Stromal cell of bone marrow (primary cell): Measurements from ENCODE around the gene LRRN2.

Source experiments
- DNase-seq: peaks from one replicate; pipeline ENCODE4 v3.0.0-alpha.2; 2012; ENCODE audit warnings: low read depth

Gene LRRN2

DNA sequence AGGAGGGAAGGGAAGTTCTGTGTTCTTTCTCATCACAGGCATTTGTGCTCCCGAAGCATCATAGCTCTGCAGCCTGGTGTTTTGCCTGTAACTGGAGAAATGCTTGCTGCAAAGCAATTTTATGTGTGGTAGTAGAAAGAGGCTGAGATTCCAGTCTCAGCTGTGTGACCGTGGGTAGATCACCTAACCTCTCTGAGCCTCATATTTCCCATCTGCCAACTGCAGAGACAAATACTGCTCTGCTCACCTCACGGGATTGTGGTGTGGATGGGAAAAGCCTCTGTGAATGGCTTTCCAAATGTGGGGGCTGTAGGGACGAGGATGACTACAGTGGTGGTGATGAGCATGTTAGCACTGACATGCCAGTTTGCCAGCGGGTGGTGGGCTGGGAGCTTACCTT is 85.3 kb downstream of the LRRN2 start:
- no peak for DNase-seq

DNA sequence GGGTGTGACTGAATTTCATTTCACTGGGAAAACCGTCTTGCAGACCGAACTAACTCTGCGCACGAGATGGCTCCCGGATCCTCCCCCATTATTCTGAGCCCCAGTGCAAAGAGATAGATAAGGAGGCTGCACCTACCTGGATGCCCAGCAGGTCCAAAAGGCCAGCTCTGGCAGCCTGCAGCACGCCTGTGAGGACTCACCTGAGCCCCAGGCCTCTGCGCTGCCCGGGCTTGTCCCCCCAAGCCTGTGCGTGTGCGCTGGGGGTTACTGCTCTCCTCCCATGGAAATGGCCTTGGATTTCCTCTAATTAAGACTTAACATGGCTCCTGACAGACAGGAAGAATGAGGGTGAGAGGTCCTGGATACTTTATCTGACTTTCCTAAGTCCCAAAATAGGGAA is 85.9 kb downstream of the LRRN2 start:
- no peak for DNase-seq

DNA sequence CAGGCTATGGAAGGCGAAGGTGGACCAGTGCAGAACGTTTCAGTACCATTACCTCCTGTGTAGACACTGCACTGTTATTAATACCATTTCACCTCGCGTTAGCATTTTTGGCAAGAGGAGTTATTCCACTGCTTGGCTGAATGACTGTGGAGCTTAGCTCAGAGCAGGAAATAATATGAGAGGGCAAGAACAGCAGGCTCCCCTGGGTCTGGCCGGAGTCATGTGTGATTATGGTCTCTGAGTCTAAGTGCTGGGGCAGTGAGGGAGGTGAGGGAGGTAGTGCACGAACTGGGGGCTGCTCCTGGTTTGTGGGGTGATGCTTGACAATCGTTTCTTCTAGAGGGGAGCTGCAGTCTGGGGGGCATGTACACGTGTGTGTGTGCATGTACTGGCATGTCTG is 86.4 kb downstream of the LRRN2 start:
- DNase-seq = no peak

DNA sequence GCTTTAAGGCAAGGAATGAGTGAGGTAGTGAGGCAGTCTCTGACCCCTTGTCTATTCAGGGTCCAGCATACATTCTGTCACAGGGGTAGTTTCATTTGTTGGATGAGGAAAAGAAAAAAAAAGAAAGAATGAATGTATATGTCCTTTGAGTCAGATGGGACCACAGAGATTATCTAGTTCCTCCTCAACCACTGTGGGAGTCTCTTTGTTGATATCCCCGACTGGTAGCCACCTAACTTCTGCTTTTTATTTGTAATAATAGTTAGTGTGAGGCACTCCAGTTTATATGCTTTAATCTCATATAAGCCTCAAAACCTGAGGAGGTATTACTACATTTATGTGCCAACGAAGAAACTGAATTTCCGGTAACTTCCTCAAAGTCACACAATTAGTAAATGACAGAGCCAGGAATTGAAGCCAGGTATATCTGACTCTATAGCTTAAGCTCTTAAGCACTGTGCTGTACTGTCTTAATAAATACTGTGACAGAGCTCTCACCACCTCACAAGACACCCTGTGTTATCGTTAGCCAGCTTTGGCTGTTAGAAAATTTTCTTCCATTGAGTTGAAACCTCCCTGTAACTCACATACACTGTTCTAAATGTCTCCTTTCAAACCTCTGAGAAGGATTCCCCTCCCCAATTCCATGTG is 87.1 kb downstream of the LRRN2 start:
- no peak for DNase-seq

DNA sequence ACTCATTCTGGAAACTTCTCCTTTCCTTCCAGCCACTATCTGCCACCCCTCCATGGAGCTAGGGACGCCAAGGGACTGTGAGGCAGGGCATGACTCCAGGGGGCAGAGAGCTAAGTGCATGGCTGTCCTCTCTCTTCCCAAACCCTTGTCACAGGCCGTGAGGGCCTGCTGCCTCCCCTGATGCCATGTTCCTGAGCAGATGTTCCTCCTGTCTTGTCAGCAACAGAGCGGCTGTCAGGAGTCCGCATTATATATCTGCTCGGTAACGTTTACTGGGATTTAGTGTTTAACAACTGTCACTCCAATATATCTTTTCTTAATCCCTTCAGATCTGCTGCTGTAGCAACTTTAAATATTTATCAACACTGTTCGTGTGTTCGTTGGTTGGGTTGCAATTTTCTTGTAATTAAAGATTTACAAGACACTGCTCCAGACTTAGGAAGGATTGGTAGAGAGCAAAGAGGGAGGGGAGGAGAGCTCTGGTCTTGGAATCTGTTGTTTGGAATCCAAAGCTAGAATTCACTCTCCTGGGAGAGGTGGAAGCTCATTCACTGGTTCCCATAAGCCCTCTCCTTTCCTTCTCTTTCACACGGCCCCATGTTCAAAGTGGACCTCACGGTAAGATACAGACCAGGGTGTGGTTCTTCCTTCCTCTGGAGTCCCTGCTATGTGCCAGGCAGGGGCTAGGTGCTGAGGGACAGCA is 93.1 kb downstream of the LRRN2 start:
- DNase-seq = no peak

DNA sequence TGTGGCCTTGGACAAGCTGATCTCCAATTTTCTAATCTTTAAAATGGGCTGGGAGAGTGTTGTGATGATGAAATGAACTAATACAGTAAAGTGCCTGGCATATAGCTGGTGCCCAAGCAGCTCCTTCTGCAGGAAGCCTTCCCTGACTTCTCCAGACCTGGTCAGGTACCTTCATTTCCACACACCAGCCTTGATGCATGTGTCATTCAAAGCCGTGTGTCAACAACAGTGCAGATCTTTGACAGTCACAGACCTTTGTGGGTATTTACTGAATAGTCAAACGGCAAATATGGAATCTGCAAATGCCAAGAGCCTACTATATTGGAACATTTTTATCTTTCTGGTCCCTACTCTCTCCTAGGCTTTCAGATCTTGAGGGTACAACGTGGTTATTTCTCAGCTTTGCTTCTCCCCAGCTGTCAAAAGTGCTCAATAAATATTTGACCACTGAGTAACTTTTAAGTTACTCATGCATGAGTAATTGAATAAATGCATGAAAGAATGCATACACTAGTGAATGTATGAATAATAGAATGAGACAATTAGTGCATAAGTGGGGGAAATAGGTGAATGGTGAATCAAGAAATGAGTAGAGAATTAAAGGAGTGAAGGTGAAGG is 94.0 kb downstream of the LRRN2 start:
- DNase-seq = peak; percentile 33

DNA sequence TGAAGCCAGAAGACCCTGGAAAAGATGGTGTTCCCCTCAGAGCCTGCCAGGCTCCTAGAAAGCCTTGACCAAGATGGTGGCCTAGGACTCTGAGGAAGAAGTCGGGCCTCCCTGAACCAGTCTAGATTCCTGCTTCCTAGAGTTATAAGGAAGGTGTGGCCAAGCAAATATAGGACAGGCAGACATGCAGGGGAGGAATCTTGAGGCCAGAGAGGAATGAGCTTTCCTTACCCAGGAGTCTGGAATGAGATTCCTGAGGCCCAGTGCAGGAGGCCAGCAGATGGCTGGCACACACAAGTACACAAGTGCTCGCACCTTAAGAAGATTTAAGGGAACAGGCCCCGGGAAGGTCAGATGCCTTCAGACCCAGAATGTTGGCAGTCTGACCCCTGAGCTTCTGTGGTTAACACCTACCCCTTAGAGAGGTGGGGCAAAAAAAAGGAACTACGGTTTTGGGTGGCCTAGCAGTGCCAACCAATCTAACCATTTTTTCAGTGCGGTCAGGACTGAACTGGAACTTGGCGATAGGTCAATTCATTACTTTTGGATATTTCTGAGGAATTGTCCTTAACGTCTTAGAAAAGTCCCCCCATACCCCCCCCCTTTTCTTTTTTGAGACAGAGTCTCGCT is 96.0 kb downstream of the LRRN2 start:
- DNase-seq = no peak

DNA sequence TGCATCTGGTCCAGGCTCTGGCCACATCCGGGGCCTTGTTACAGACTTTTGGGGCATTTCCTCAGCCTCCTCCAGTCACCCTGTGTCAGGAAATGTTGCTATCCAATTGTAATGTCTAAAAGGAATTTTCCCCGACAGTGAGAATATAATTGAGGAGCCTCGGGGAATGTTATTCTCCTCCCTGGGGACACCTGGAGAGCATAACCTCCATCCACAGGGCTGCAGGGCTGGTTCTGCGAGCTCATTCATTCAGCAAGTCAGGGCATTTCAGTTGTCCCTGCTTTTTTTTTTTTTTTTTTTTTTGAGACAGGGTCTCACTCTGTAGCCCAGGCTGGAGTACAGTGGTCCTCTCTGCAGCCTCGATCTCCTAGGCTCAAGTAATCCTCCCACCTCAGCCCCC is 96.7 kb downstream of the LRRN2 start:
- DNase-seq = no peak

DNA sequence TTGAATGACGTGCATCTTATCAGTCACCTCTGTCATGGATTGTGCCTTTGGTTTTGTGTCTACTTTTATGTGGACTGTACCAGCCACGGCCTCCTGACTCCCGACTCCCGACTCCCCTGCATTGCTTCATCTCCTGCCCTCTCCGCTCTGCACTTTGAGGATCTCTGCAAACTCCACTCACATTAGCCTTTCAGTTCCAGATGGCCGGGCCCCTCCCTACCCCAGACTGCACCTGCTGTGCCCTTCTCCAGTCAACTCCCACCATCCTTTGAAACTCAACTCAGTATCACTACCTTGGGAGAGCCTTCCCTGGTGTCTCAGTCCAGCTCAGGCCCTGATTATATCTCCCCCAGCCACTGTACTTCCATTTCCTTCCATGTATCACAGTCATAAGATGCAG is 97.9 kb downstream of the LRRN2 start:
- no peak for DNase-seq

DNA sequence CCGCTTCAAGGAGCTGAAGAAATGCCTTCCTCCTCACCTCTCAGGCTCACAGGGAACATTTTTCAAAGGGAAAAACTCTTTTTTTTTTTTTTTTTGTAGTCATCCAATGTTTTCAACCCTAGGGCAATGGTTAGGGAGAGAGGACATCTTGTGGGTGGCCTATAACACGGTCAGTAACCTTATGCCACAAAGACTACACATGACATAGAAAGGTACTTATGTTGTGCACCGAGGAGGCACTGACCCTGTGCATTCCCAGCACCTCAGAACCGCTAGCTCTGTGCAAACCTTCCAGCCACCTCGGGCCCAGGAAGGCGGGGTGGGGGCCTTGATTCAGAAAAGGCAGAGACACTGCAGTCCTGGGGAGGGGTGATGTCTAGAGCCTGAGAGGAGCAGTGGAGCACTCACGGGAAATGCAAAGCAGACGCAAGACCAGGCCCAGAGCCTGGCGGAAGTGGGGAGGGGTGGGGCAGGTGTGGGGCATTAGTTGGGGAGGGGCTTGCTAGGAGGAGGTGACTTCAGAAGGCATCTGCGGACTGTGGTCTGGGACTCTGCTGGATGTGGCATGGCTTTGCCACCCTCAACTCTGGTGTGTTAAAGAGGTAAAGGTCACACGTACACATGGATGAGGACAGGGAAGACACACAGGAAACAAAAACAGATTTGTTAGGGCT is 100.7 kb downstream of the LRRN2 start:
- no peak for DNase-seq

DNA sequence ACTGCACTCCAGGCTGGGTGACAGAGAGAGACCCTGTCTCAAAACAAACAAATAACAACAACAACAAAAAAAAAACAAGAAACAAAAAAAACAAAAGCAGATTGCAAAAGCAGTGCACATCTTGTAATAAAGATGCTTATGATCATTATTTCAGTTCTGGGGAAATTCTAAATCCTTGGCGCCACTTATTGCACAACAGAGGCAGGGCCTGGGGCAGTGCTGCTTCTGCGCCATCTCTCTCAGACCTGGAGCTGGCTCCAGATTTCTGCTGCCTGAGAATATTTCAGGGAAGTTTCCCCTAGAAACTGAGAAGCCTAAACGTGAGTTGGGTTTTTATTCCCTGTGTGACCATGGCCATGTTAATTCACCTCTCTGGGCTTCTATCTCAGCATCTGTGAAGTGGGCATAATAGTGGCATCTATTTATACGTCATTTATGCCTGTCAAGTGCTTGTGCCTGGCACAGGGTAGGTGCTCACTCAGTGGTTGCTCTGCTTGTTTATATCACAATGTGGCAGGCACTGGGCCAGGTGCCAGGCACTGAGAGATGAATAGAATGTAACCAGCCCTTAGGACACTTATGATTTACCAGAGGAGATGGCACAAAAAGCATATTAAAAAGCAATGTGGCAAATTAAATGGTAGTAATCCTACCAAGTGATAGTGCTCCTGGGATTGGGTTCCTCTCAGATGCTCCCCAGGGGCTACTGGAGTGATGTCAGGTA is 101.5 kb downstream of the LRRN2 start:
- no peak for DNase-seq

DNA sequence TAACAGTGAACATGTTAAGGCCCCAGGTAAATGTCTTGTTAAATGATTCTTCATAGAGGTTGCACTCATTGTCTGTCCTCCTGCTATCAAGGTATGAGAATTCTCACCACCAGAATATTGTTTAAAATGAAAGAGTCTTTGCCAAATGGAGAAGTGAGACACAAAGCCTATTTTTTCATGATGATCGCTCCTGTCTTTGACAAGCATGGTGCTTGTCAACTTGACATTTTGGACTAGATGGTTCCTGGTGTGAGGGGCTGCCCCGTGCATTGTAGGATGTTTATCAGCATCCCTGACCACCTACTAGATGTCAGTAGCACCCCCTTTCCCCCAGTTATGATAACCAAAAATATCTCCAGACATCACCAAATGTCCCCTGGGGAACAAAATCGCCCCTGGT is 103.8 kb downstream of the LRRN2 start:
- DNase-seq = no peak

DNA sequence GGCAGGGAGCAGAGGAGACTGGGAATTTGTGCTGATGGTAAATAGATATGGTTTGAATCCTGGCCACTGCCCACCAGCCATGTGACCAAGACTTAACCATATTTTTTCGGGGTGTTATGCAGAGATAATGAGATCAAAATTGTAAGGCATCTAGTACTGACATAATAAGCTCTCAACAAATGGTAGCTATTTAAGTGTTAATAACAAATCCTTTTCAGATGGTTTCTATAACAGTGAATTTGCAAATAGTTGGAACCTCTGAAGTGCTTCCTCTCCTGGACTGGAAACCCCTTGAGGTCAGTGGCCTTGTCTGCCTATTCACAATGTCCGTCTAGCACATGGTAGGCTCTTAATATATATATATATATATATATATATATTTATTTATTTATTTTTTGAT is 104.7 kb downstream of the LRRN2 start:
- DNase-seq = no peak

DNA sequence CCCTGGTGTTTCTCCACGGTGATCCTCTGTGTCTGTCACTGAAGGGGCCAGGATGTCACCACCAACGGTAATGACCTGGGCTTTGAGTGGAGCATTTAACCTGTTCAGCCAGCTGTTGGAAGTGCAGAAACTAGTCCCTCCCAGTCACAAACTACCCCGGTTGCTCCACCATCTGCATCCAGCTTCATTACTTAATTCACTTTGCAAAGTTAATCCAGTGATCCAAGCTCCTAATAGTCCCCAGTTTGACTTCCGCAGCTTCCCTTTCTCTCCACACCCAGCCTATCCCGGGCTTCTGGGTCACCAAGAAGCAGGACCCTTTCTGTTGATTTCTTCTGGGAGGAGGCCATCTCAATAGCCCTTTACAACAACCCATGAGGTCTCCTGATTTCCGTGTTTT is 105.9 kb downstream of the LRRN2 start:
- no peak for DNase-seq

DNA sequence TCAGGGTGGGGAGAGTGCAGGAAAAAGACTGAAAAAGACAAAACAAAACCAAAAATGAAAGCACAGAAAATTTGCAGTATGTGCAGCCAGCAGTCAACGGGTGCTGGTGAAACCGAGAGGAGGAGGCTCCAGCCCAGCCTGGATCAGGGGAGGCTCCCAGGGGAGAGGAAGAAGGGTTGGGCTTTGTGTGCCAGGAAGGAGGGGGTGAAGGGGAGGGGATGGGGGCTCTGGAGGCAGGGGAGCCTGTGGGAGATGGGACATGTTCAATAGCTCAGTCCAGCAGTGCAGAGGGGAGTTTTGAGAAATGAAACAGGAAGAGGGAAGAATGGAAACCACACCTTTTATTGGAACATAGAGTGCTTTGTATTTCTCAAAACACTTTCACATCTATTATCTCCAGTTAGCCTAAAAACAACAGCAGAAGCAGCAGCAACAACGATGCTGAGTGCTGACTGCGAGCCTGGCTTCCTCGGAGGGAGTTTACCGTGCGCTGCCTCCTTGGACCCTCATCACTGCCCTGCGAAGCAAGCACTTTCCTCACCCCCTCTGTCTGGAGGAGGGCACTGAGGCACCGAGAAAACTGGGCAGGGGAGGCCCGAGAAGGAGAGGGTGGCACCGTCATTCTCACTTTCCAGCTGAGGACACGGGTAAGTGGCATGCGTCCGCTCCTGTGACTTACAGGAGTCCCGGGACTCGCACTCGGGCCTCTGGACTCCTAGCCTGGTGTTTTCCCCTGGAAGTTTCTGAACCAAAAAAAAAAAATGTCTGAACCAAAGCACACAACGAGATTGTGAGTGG is 106.5 kb downstream of the LRRN2 start:
- DNase-seq = peak; percentile 13

DNA sequence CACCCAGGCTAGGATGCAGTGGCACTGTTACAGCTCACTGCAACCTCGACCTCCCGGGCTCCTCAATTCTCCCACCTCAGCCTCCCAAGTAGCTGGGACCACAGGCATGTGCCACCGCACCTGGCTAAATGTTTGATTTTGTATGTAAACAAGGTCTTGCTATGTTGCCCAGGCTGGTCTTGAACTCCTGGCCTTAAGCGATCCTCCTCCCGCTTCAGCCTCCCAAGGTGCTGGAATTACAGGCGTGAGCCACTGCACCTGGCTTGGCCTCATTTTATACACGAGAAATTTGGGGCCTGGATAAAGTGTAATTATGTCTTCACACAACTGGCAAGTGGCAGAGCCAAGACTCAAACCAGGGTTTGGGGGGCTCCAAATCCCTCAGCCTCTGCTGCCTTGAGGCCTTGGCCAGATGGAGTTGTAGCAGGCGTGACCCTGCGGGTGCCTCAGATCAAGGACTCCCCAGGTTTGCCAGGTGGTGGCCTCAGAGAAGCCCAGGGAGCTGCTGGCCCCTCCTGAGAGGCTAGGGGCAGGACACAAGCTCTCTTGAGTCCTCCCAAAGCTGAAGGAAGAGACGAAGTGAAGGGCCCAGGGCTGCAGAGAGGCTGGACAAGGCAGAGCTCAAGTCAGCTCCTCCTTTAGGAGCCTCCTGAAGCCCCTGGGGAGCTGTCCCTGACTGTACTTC is 107.6 kb downstream of the LRRN2 start:
- DNase-seq = no peak

DNA sequence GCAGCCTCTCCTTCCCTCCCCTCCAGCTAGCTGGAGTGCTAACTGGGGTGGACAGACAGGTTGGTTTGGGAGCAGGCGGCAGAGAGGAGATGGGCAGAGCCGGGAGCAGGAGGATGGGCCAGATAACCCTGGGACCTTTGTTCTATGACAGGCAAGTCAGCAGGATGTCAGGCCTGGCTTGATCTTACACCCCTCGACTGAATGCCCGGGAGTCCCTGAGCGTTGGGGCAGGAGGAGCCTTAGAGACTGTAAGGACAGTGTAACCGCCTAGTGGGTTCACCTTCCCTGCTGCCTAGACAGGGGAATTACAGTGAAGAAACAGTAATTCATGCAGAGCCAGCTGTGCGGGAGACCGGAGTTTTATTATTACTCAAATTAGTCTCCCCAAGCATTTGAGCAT is 109.1 kb downstream of the LRRN2 start:
- DNase-seq = no peak

DNA sequence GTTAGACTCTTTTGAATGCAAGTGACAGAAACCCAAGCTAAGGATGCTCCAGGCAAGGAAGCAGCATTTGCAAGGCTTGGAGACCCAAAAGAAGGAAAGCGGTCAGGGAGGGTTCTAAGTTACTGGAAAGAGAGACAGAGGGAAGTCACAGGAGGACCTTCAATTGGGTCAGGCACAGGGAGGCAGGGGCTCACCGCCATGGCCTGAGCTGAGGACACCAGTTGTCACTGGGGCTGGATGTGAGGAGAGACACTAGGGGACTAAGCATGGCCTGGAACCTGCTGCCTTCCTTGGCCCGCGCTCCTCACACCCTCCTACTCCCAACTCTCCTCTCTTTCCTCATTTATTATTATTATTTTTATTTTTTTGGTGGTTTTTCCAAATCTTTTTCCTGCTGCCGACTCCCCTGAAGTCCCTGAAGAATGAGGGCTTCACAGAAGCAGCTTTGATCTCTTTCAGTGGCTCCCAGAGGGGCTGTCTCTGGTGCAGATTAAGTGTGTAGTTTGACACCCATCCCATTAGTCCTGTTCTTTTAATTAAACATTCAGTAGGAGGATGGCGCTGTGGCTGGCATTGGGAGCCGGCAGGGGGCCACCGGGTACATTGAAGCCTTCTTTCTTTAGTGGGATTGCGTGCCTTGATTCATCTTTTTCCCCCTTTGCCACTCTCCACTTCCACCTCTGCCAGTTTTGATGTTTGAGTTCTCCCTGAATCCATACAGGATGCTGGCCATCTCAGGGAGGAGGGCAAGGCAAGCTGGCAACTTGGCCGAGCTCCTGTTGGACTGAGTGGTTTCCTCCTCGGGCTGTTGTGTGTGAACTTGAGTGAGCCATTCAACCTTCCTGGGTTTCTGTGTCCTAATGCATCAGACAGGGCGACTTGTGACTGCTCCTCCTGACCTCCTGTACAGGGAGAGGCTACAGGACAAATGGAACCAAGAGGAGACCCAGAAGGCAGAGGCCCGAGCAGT is 110.0 kb downstream of the LRRN2 start:
- DNase-seq = no peak

DNA sequence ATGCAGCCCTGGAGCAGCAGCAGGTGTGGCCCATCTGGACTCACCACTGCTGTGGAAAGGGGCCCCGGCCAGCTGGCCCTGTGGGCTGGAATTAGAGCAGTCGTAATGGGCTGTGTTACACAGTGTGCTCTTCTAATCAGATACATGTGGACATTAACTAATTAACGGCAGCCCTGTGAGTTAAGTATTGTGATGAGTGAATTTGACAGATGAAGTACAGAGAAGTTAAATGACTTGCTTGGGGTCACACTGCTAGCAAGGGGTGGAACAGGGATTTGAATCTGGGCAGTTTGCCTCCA is 110.7 kb downstream of the LRRN2 start:
- DNase-seq = no peak
